Keratinocyte (primary cell): Measurements from ENCODE around the gene SSNA1. TPM values are rescaled to one million over a fixed set of nuclear protein-coding genes. Genes with fewer than 3 reads are reported as not detected.

ENCODE experiments used
- DNase-seq: peaks from one replicate; pipeline ENCODE4 v3.0.0-alpha.2; 2011; ENCODE audit warnings: low read depth, missing footprints, low spot score
- FAIRE-seq: peaks from 2 replicates; lab custom pipeline; 2011; peaks lifted over from hg19 to GRCh38; lab: Jason Lieb, UNC
- H2AFZ ChIP-seq: 2 replicates; pipeline ENCODE4 v1.6.0; 2012; ENCODE audit warnings: low read length, control low read depth, inconsistent platforms; ENCODE audit not compliant: control insufficient read depth
- H3K27ac ChIP-seq: 2 replicates; pipeline ENCODE4 v1.5.1; 2011; ENCODE audit warnings: low read length; ENCODE audit not compliant: control insufficient read depth, insufficient read depth
- H3K27me3 ChIP-seq: 3 replicates; pipeline ENCODE4 v1.6.0; 2011; ENCODE audit warnings: low read length; ENCODE audit not compliant: control insufficient read depth, insufficient read depth; ENCODE audit errors: extremely low read depth
- H3K36me3 ChIP-seq, 2 experiments: 2 replicates in 1 of 2; 3 replicates in 1 of 2; pipeline ENCODE4 v1.5.1; 2011; ENCODE audit warnings: low read length in 2 of 2, mild to moderate bottlenecking in 1 of 2; ENCODE audit not compliant: control insufficient read depth in 2 of 2, insufficient read depth in 2 of 2; ENCODE audit errors: extremely low read depth in 1 of 2
- H3K4me1 ChIP-seq: 3 replicates; pipeline ENCODE4 v1.5.1; 2011; ENCODE audit warnings: low read length; ENCODE audit not compliant: control insufficient read depth, insufficient read depth; ENCODE audit errors: extremely low read depth
- H3K4me2 ChIP-seq: 3 replicates; pipeline ENCODE4 v1.6.0; 2011; ENCODE audit warnings: low read depth, low read length; ENCODE audit not compliant: control insufficient read depth, insufficient read depth; ENCODE audit errors: extremely low read depth
- H3K4me3 ChIP-seq, 3 experiments: fragments of 200-600 bp in 1 of 3; sonication (generic) in 1 of 3; 2 replicates in 2 of 3; 3 replicates in 1 of 3; pipeline ENCODE4 v1.5.1; 2011 to 2016; ENCODE audit warnings: low read length in 3 of 3, mild to moderate bottlenecking in 3 of 3, control low read depth in 2 of 3, inconsistent platforms in 1 of 3, low read depth in 1 of 3, mixed read lengths in 1 of 3, mixed run types in 1 of 3, moderate library complexity in 1 of 3; ENCODE audit not compliant: control insufficient read depth in 2 of 3, insufficient read depth in 2 of 3; ENCODE audit errors: extremely low read depth in 1 of 3
- H3K79me2 ChIP-seq: 2 replicates; pipeline ENCODE4 v1.6.0; 2012; ENCODE audit warnings: low read length; ENCODE audit not compliant: control insufficient read depth, insufficient read depth
- H3K9ac ChIP-seq: 3 replicates; pipeline ENCODE4 v1.6.0; 2011; ENCODE audit warnings: low read length; ENCODE audit not compliant: control insufficient read depth, insufficient read depth; ENCODE audit errors: extremely low read depth
- H3K9me1 ChIP-seq: 3 replicates; pipeline ENCODE4 v1.6.0; 2011; ENCODE audit warnings: low read length; ENCODE audit not compliant: control insufficient read depth, insufficient read depth; ENCODE audit errors: extremely low read depth
- H3K9me3 ChIP-seq: 2 replicates; pipeline ENCODE4 v1.5.1; 2012; ENCODE audit warnings: low read depth, low read length; ENCODE audit not compliant: control insufficient read depth
- H4K20me1 ChIP-seq: 3 replicates; pipeline ENCODE4 v1.6.0; 2011; ENCODE audit warnings: low read length; ENCODE audit not compliant: control insufficient read depth, insufficient read depth; ENCODE audit errors: extremely low read depth
- EZH2 ChIP-seq: IDR thresholded peaks from one replicate; pipeline ENCODE4 v1.6.1; 2012; ENCODE audit warnings: inconsistent platforms, mild to moderate bottlenecking, low read length, moderate library complexity
- dilution Hi-C: fragments of 300-500 bp; cut with MboI; formaldehyde crosslinking; loops from one replicate; pipeline ENCODE4 v1.7.0; 2020; ENCODE audit warnings: low sequenced_read_pairs; ENCODE audit not compliant: extremely low pct_ligation_motif_present
- polyA plus RNA-seq, 5 experiments: library from polyadenylated mRNA; depleted of rRNA in 3 of 5; stranded (reverse) in 3 of 5; stranded (forward) in 1 of 5; unstranded in 1 of 5; fragments of >200 nt; gene quantifications; 1 replicate in 1 of 5; 2 replicates in 3 of 5; 3 replicates in 1 of 5; pipeline versions ENCODE4 v1.2.1 to v1.2.3, GENCODE V29; 2011 to 2012; ENCODE audit warnings: missing spikeins in 2 of 5, low read depth in 1 of 5, low replicate concordance in 1 of 5
- TF ChIP-seq, protein P1 (sequence below), 3 experiments: IDR thresholded peaks in 1 of 3; conservative IDR thresholded peaks in 1 of 3; optimal IDR thresholded peaks in 1 of 3; 2 replicates in 2 of 3; 3 replicates in 1 of 3; pipeline versions ENCODE3 to v1.5.1; 2011; ENCODE audit warnings: low read length in 3 of 3, mild to moderate bottlenecking in 3 of 3, moderate library complexity in 2 of 3, control low read depth in 1 of 3, inconsistent platforms in 1 of 3; ENCODE audit not compliant: insufficient read depth in 2 of 3; ENCODE audit errors: extremely low read depth in 1 of 3

SSNA1 gene
- polyA plus RNA-seq, 1 donor (not counting 4 experiments of a cell fraction or from before 2014, with no cell fraction given): 45.3 TPM

DNA sequence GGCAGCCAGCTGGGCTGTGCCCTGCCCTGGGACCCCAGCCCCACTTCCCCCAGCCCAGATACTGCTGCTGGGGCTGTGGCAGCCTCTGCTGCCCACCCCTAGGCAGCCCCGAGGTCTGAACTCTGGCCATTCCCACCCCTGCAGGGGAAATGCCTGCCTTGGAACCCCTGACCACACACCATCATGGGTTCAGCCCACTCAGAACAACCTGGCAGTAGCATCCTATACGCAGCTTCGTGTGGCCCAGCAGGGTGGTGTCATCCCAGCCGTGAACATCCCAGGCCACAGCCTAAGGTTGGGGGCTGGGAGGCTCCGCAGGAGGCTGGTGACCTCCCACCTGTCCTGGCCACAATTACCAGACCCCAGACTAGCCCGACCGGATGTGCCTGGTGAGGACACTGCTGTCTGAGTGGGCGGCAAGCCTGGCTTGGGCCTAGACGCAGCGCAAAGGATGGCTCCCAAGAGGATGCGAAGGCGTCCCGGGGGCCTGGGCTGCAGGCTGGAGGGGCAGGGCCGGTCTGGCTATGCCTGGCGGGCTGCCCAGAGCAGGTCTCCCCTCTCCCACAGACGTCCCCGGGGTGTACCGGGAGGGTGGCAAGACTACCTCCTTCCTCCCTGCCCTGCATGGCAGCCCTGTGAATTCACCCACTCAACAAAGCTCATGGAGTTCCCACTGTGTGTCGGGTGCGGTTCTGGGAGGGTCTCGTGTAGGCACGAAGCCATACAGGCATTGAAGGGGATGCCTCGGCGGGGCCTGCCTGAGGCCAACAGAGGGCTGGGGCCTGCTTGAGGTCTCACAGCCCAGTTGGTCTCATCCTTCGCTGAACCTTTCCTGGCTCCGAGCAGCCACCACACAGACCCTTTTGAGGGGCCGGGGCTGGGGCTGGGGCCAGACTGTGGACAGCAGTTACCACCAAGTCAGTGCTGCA lies 40.8 kb downstream of the SSNA1 start:
- Histone ChIP-seq H3K27ac (no peak overlapping the region), H3K4me1 (peaks cover 29% of the 10 kb centered on the region), H3K79me2 (no peaks in the 10 kb centered on the region), H4K20me1 (no peaks in the 10 kb centered on the region), H3K36me3 (no peaks in the 10 kb centered on the region), H3K27me3 (peaks cover 9% of the 10 kb centered on the region), H3K9me3 (no peaks in the 10 kb centered on the region), H3K9ac (no peak overlapping the region), H3K4me3 (no peak overlapping the region), H3K9me1 (no peaks in the 10 kb centered on the region), H2AFZ (no peak overlapping the region), H3K4me2 (no peak overlapping the region)
- DNase-seq (no peak), FAIRE-seq (no peak)
- dilution Hi-C loops: no loop called here
- TF ChIP-seq, protein P1, sequence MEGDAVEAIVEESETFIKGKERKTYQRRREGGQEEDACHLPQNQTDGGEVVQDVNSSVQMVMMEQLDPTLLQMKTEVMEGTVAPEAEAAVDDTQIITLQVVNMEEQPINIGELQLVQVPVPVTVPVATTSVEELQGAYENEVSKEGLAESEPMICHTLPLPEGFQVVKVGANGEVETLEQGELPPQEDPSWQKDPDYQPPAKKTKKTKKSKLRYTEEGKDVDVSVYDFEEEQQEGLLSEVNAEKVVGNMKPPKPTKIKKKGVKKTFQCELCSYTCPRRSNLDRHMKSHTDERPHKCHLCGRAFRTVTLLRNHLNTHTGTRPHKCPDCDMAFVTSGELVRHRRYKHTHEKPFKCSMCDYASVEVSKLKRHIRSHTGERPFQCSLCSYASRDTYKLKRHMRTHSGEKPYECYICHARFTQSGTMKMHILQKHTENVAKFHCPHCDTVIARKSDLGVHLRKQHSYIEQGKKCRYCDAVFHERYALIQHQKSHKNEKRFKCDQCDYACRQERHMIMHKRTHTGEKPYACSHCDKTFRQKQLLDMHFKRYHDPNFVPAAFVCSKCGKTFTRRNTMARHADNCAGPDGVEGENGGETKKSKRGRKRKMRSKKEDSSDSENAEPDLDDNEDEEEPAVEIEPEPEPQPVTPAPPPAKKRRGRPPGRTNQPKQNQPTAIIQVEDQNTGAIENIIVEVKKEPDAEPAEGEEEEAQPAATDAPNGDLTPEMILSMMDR (optimal IDR thresholded peaks at IDR 0.05 in 1 of 3, IDR thresholded peaks at IDR 0.05 in 1 of 3, conservative IDR thresholded peaks at IDR 0.05 in 1 of 3; ENCODE audit: extremely low read depth in 1 of 3, insufficient read depth in 2 of 3, low read length in 3 of 3): no peak
- TF ChIP-seq EZH2: no peak

DNA sequence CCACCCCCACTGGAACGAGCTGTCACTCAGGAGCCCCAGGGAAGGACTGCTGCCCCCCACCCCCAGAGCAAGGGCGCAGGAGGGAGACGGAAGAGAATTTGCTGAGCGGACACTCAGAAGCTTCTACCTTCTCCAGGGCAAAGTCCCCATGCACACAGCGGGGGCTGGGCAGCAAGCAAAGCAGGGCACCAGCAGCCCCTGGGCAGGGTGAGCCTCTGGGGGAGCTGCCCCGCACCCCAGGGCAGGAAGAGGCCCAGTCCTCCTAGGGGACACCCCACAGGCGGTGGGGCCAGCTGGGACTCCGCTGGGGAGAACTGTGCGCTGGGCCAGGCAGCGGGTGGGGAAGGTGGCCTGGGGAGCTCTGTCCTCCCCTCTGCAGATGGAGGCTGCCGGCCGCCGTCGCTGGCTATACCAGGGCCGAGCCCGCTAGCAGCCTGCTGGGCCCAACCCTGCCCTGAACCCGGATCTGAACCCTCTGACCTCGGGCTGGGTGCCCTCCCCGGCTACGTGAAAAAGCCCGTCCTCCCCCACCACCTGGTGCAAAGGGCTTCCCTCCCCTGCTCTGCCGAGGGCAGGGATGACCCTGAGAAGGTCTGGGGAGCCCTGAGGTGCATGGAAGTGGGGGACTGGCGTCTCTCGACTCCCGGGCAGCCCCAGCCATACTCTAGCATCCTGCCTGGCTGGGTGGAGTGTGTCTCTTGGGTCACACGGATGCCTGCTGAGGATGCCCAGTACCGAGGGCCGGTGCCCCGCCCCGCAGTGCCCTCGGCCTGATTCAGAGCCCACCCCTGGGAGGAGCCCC lies 41.6 kb downstream of the SSNA1 start:
- no peak overlapping the region for H3K9ac ChIP-seq
- FAIRE-seq: no peak
- no peaks in the 10 kb centered on the region for H4K20me1 ChIP-seq
- H2AFZ ChIP-seq: no peak overlapping the region
- H3K4me2 ChIP-seq: no peak overlapping the region
- no peaks in the 10 kb centered on the region for H3K9me3 ChIP-seq
- H3K4me1 ChIP-seq: peaks cover 23% of the 10 kb centered on the region
- H3K36me3 ChIP-seq: no peaks in the 10 kb centered on the region
- dilution Hi-C loops: no loop called here
- no peak overlapping the region for H3K27ac ChIP-seq
- no peaks in the 10 kb centered on the region for H3K9me1 ChIP-seq
- H3K27me3 ChIP-seq: peaks cover 15% of the 10 kb centered on the region
- H3K4me3 ChIP-seq: no peak overlapping the region
- no peak for DNase-seq
- TF ChIP-seq EZH2: no peak
- TF ChIP-seq, protein P1 (optimal IDR thresholded peaks at IDR 0.05 in 1 of 3, IDR thresholded peaks at IDR 0.05 in 1 of 3, conservative IDR thresholded peaks at IDR 0.05 in 1 of 3; ENCODE audit: extremely low read depth in 1 of 3, insufficient read depth in 2 of 3, low read length in 3 of 3): no peak
- no peaks in the 10 kb centered on the region for H3K79me2 ChIP-seq
